ENCODE results near the gene RPL13A.

DNA sequence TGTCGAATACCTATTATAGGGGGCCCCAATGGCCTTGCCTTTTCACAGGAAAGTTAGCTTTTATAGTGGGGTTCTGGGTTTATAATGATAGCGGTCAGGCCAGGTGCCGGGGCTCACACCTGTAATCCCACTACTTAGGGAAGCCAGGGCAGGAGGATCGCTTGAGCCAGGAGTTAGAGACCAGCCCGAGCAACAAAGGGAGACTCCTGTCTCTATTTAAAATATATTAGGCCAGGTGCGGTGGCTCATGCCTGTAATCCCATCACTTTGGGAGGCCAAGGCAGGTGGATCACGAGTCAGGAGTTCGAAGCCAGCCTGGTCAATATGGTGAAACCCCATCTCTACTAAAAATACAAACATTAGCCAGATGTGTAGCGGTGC lies 16.2 kb downstream of the RPL13A start:
- TF ChIP-seq, protein P1, sequence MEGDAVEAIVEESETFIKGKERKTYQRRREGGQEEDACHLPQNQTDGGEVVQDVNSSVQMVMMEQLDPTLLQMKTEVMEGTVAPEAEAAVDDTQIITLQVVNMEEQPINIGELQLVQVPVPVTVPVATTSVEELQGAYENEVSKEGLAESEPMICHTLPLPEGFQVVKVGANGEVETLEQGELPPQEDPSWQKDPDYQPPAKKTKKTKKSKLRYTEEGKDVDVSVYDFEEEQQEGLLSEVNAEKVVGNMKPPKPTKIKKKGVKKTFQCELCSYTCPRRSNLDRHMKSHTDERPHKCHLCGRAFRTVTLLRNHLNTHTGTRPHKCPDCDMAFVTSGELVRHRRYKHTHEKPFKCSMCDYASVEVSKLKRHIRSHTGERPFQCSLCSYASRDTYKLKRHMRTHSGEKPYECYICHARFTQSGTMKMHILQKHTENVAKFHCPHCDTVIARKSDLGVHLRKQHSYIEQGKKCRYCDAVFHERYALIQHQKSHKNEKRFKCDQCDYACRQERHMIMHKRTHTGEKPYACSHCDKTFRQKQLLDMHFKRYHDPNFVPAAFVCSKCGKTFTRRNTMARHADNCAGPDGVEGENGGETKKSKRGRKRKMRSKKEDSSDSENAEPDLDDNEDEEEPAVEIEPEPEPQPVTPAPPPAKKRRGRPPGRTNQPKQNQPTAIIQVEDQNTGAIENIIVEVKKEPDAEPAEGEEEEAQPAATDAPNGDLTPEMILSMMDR (conservative IDR thresholded peaks at IDR 0.05; ENCODE audit: low read length), result no peak
- no peak for TF ChIP-seq EZH2phosphoT487 (IDR thresholded peaks at IDR 0.05; ENCODE audit: borderline replicate concordance, low read depth, low read length)
